HL-60 (cell line): ENCODE measurements around the gene GMDS.

Experiments
- CTCF ChIP-seq: IDR thresholded peaks from one replicate; pipeline ENCODE4 v1.5.1; 2011; ENCODE audit warnings: low read length, control low read depth, inconsistent platforms; ENCODE audit not compliant: insufficient read depth
- GABPA ChIP-seq: IDR thresholded peaks from 2 replicates; pipeline ENCODE4 v1.6.1; 2012; ENCODE audit warnings: low read depth

GRCh38 chr6:1730882-1731281 lies 514.5 kb downstream of the GMDS start:
- TF ChIP-seq CTCF (no peak), GABPA (no peak)
